SK-N-SH (cell line): Measurements from ENCODE around the gene WWC2. TPM values are rescaled to one million over a fixed set of nuclear protein-coding genes. Genes with fewer than 3 reads are reported as not detected.

ENCODE experiments used
- CTCF ChIA-PET: fragments of 300-600, 350-600 bp; formaldehyde crosslinking; extraction: SDS; loops from one replicate; lab custom pipeline; 2021; lab: Yijun Ruan, JAX
- POLR2A ChIA-PET: fragments of 350-600 bp; sonication (Branson Sonifier 250); formaldehyde crosslinking; extraction: SDS; loops from one replicate; lab custom pipeline; 2020; ENCODE audit warnings: antibody characterized with exemption, inconsistent platforms; lab: Yijun Ruan, JAX
- DNase-seq: peaks from one replicate; pipeline ENCODE4 v3.0.0; 2012
- H2AFZ ChIP-seq: fragments of 200-600 bp; sonication (generic); 2 replicates; pipeline ENCODE4 v1.8.1; 2016; ENCODE audit warnings: antibody characterized with exemption, mild to moderate bottlenecking, low read depth
- H3F3A ChIP-seq: fragments of 200-600 bp; sonication (generic); replicated peaks from 2 replicates; pipeline ENCODE3; 2016; ENCODE audit warnings: antibody characterized with exemption, mild to moderate bottlenecking; ENCODE audit not compliant: insufficient read depth
- H3K27ac ChIP-seq, 2 experiments: fragments of 200-500 bp in 1 of 2; fragments of 200-600 bp in 1 of 2; sonication (Bioruptor generic) in 1 of 2; sonication (generic), shearing (Covaris generic) in 1 of 2; 2 replicates each; pipeline versions ENCODE4 v1.5.1 to v1.6.1; 2014 to 2016; ENCODE audit warnings: low read depth in 2 of 2, inconsistent platforms in 1 of 2, low read length in 1 of 2, mild to moderate bottlenecking in 1 of 2, mixed read lengths in 1 of 2
- H3K27me3 ChIP-seq: fragments of 200-600 bp; sonication (generic), shearing (Covaris generic); 2 replicates; pipeline ENCODE4 v1.6.1; 2016; ENCODE audit warnings: mixed run types; ENCODE audit not compliant: insufficient read depth
- H3K36me3 ChIP-seq, 2 experiments: fragments of 200-500 bp in 1 of 2; fragments of 200-600 bp in 1 of 2; sonication (Bioruptor generic) in 1 of 2; sonication (generic) in 1 of 2; replicated peaks in 1 of 2; 2 replicates each; pipeline versions ENCODE3 to v1.5.1; 2014 to 2016; ENCODE audit warnings: low read length in 1 of 2, mild to moderate bottlenecking in 1 of 2; ENCODE audit not compliant: insufficient read depth in 2 of 2, control insufficient read depth in 1 of 2
- H3K4me1 ChIP-seq, 2 experiments: fragments of 200-500 bp in 1 of 2; fragments of 200-600 bp in 1 of 2; sonication (Bioruptor generic) in 1 of 2; sonication (generic), shearing (Covaris generic) in 1 of 2; 2 replicates each; pipeline versions ENCODE4 v1.5.1 to v1.6.1; 2014 to 2016; ENCODE audit warnings: low read depth in 1 of 2, low read length in 1 of 2, mixed run types in 1 of 2; ENCODE audit not compliant: insufficient read depth in 2 of 2, control insufficient read depth in 1 of 2
- H3K4me2 ChIP-seq: fragments of 200-600 bp; sonication (generic), shearing (Covaris generic); 2 replicates; pipeline ENCODE4 v1.6.1; 2017; ENCODE audit warnings: mixed run types
- H3K4me3 ChIP-seq, 2 experiments: fragments of 200-500 bp in 1 of 2; fragments of 200-600 bp in 1 of 2; sonication (Bioruptor generic) in 1 of 2; sonication (generic), shearing (Covaris generic) in 1 of 2; 2 replicates each; pipeline versions ENCODE4 v1.5.1 to v1.8.1; 2014 to 2016; ENCODE audit warnings: low read depth in 2 of 2, inconsistent platforms in 1 of 2, low read length in 1 of 2, mild to moderate bottlenecking in 1 of 2, mixed read lengths in 1 of 2, moderate library complexity in 1 of 2
- H3K79me2 ChIP-seq: fragments of 200-600 bp; sonication (generic); 2 replicates; pipeline ENCODE4 v1.8.1; 2017; ENCODE audit warnings: mild to moderate bottlenecking; ENCODE audit not compliant: insufficient read depth
- H3K9ac ChIP-seq: fragments of 200-600 bp; sonication (generic); 2 replicates; pipeline ENCODE4 v1.6.1; 2017; ENCODE audit warnings: mixed run types
- H3K9me2 ChIP-seq: fragments of 200-600 bp; sonication (generic); 2 replicates; pipeline ENCODE4 v1.6.1; 2017; ENCODE audit warnings: mixed run types
- H3K9me3 ChIP-seq: fragments of 200-600 bp; sonication (generic); 2 replicates; pipeline ENCODE4 v1.6.1; 2017; ENCODE audit warnings: mixed run types, mild to moderate bottlenecking, moderate library complexity
- H4K20me1 ChIP-seq: fragments of 200-600 bp; sonication (generic); 2 replicates; pipeline ENCODE4 v1.6.1; 2017; ENCODE audit warnings: mild to moderate bottlenecking, mixed run types; ENCODE audit not compliant: insufficient read depth
- FOSL2 ChIP-seq: IDR thresholded peaks from 2 replicates; pipeline ENCODE4 v1.4.0; 2012; ENCODE audit warnings: low read depth, mild to moderate bottlenecking, moderate library complexity, borderline replicate concordance
- FOXJ3 ChIP-seq: sonication (generic); formaldehyde crosslinking; IDR thresholded peaks from 2 replicates; pipeline ENCODE4 v1.5.1; 2020; ENCODE audit warnings: mild to moderate bottlenecking, missing genetic modification reagents
- GABPA ChIP-seq: IDR thresholded peaks from 2 replicates; pipeline ENCODE4 v1.4.0; 2012; ENCODE audit warnings: low read depth, mild to moderate bottlenecking
- GATA2 ChIP-seq: sonication (generic); formaldehyde crosslinking; IDR thresholded peaks from 2 replicates; pipeline ENCODE4 v1.5.0; 2020; ENCODE audit warnings: mild to moderate bottlenecking, missing genetic modification reagents
- JUND ChIP-seq: IDR thresholded peaks from 2 replicates; pipeline ENCODE4 v1.4.0; 2012
- MEF2A ChIP-seq: IDR thresholded peaks from 2 replicates; pipeline ENCODE4 v1.4.0; 2012; ENCODE audit warnings: low read depth, borderline replicate concordance
- NFIC ChIP-seq: IDR thresholded peaks from 2 replicates; pipeline ENCODE4 v1.4.0; 2012; ENCODE audit warnings: borderline replicate concordance
- PBX3 ChIP-seq: IDR thresholded peaks from 2 replicates; pipeline ENCODE4; 2012
- RFX5 ChIP-seq: IDR thresholded peaks from 2 replicates; pipeline ENCODE4 v1.6.1; 2012; ENCODE audit warnings: mild to moderate bottlenecking, improper control_type of control experiment, low read length
- RXRA ChIP-seq: IDR thresholded peaks from 2 replicates; pipeline ENCODE4 v1.4.0; 2012; ENCODE audit warnings: low read depth, mild to moderate bottlenecking, borderline replicate concordance
- TCF12 ChIP-seq: IDR thresholded peaks from 2 replicates; pipeline ENCODE4 v1.4.0; 2012
- TEAD4 ChIP-seq: IDR thresholded peaks from 2 replicates; pipeline ENCODE4 v1.4.0; 2012; ENCODE audit warnings: mild to moderate bottlenecking, borderline replicate concordance; ENCODE audit not compliant: insufficient read depth
- WGBS: methylation state at CpG from one replicate; pipeline ENCODE4 v1.1.6; 2017; ENCODE audit warnings: low lambda C conversion rate; 5-methylcytosine and 5-hydroxymethylcytosine counted together
- polyA plus RNA-seq, 3 experiments: library from polyadenylated mRNA; depleted of rRNA; stranded (reverse); fragments of >200 nt; gene quantifications; 2 replicates each; pipeline ENCODE4 v1.2.3, GENCODE V29; 2012

The WWC2 gene
- polyA plus RNA-seq, 1 of the 3 experiments (the other 2 are of a cell fraction) = 18.4 TPM

- peaks cover 0 to 8% of the 10 kb centered on the region in 2 experiments; a peak in 1 of 4 replicates for H3K4me1 ChIP-seq
- H3K9me2 ChIP-seq = no peaks in the 10 kb centered on the region
- H3K9me3 ChIP-seq = no peaks in the 10 kb centered on the region
- no peak within 1 kb of the TSS; a peak in 2 of 4 replicates for H3K27ac ChIP-seq
- 81% methylated on average over 6 of the region's 6 CpGs for WGBS
- no peak within 1 kb of the TSS for H3K9ac ChIP-seq
- H3K4me3 ChIP-seq = no peak within 1 kb of the TSS
- no peak within 1 kb of the TSS for H3K4me2 ChIP-seq
- no peaks in the 10 kb centered on the region for H3K27me3 ChIP-seq
- no peak within 1 kb of the TSS for H2AFZ ChIP-seq
- CTCF ChIA-PET = no interaction called here
- no peaks in the 10 kb centered on the region for H4K20me1 ChIP-seq
- H3K79me2 ChIP-seq = no peaks in the 10 kb centered on the region
- peaks cover 4% of the 10 kb centered on the region for H3F3A ChIP-seq
- peaks cover 5 to 10% of the 10 kb centered on the region in 2 experiments for H3K36me3 ChIP-seq
- peak; percentile 17; the same call in 1 of the 2 replicates for TF ChIP-seq GATA2 (CRISPR knock-in tag)
- no peak for TF ChIP-seq RFX5
- TF ChIP-seq, all 33 proteins: peak for 1
- POLR2A ChIA-PET = interaction anchor here (0.5 kb wide), 1 partner anchor 233 kb away, joined by 3 read pairs; no protein-coding TSS in a partner anchor
- no peak for DNase-seq
Measured at GRCh38 chr4:183320211-183321059, 221.4 kb downstream of the WWC2 start, which contains the start of gene CLDN22. TSS of gene CLDN22 (minus strand) at chr4:183320276. CDS start at chr4:183320218, 58 bp downstream.

- no peaks in the 10 kb centered on the region for H3K79me2 ChIP-seq
- no peak for TF ChIP-seq NFIC
- TF ChIP-seq FOXJ3 = no peak
- no peak for TF ChIP-seq PBX3
- no peak for TF ChIP-seq FOSL2
- TF ChIP-seq TEAD4 = no peak
- TF ChIP-seq MEF2A = no peak
- TF ChIP-seq RXRA = no peak
- TF ChIP-seq JUND = no peak
- no peak for TF ChIP-seq GABPA
- TF ChIP-seq TCF12 = no peak
Measured at GRCh38 chr4:183321079-183321478, 222.0 kb downstream of the WWC2 start.

More at GRCh38 chr4:183321079-183321478, 222.0 kb downstream of the WWC2 start:
- Histone ChIP-seq H3F3A (peaks cover 4% of the 10 kb centered on the region), H3K4me3 (no peak overlapping the region), H3K9ac (no peak overlapping the region), H3K4me1 (peaks cover 0 to 8% of the 10 kb centered on the region in 2 experiments; a peak in 1 of 4 replicates), H4K20me1 (no peaks in the 10 kb centered on the region), H3K4me2 (no peak overlapping the region), H3K36me3 (peaks cover 1 to 3% of the 10 kb centered on the region in 2 experiments), H3K27me3 (no peaks in the 10 kb centered on the region), H3K9me2 (no peaks in the 10 kb centered on the region), H2AFZ (no peak overlapping the region), H3K27ac (no peak overlapping the region; a peak in 1 of 4 replicates), H3K9me3 (no peaks in the 10 kb centered on the region)
- WGBS = 93% methylated on average over 2 of the region's 2 CpGs
- DNase-seq = no peak
- ChIA-PET CTCF (no interaction called here), POLR2A (no interaction called here)
